IPS-15b (cell line): ENCODE results near the gene CEP20.

Experiments
- H3K27me3 ChIP-seq: one replicate; pipeline ENCODE4 v1.6.1; 2013; ENCODE audit warnings: low read length; ENCODE audit not compliant: control insufficient read depth, insufficient read depth
- H3K36me3 ChIP-seq: one replicate; pipeline ENCODE4 v1.6.1; 2013; ENCODE audit warnings: low read length; ENCODE audit not compliant: control insufficient read depth, insufficient read depth
- H3K4me1 ChIP-seq: one replicate; pipeline ENCODE4 v1.6.1; 2013; ENCODE audit warnings: mild to moderate bottlenecking, low read length; ENCODE audit not compliant: control insufficient read depth, insufficient read depth
- H3K4me3 ChIP-seq: one replicate; pipeline ENCODE4 v1.5.1; 2013; ENCODE audit warnings: low read depth, low read length
- H3K9ac ChIP-seq: one replicate; pipeline ENCODE4 v1.6.1; 2013; ENCODE audit warnings: low read depth, mild to moderate bottlenecking, low read length
- H3K9me3 ChIP-seq: one replicate; pipeline ENCODE4 v1.6.1; 2013; ENCODE audit warnings: mild to moderate bottlenecking, low read length; ENCODE audit not compliant: control insufficient read depth, insufficient read depth

Gene CEP20

GRCh38 chr16:15897121-15897780 is 8.8 kb upstream of the CEP20 start:
- Histone ChIP-seq H3K4me1 (no peaks in the 10 kb centered on the region), H3K4me3 (no peak overlapping the region), H3K9me3 (no peaks in the 10 kb centered on the region), H3K9ac (no peak overlapping the region), H3K27me3 (no peaks in the 10 kb centered on the region), H3K36me3 (no peaks in the 10 kb centered on the region)

GRCh38 chr16:15894571-15895374 is 6.4 kb upstream of the CEP20 start:
- H3K4me1 ChIP-seq: no peaks in the 10 kb centered on the region

GRCh38 chr16:15891508-15891907 is 3.1 kb upstream of the CEP20 start:
- Histone ChIP-seq H3K36me3 (no peaks in the 10 kb centered on the region), H3K9me3 (no peaks in the 10 kb centered on the region), H3K9ac (no peak overlapping the region), H3K4me3 (no peak overlapping the region), H3K27me3 (no peaks in the 10 kb centered on the region), H3K4me1 (peaks cover 5% of the 10 kb centered on the region)

More at GRCh38 chr16:15894571-15895374, 6.4 kb upstream of the CEP20 start:
- Histone ChIP-seq H3K9me3 (no peaks in the 10 kb centered on the region), H3K9ac (no peak overlapping the region), H3K4me3 (no peak overlapping the region), H3K27me3 (no peaks in the 10 kb centered on the region), H3K36me3 (no peaks in the 10 kb centered on the region)

GRCh38 chr16:15887283-15887682 is 1.1 kb downstream of the CEP20 start:
- no peaks in the 10 kb centered on the region for H3K36me3 ChIP-seq
- H3K9me3 ChIP-seq: no peaks in the 10 kb centered on the region
- no peaks in the 10 kb centered on the region for H3K27me3 ChIP-seq
- peaks cover 5% of the 10 kb centered on the region for H3K4me1 ChIP-seq
- H3K9ac ChIP-seq: no peak overlapping the region
- H3K4me3 ChIP-seq: peak overlapping the region; percentile 88

GRCh38 chr16:15886078-15886477 is 2.3 kb downstream of the CEP20 start:
- H3K9me3 ChIP-seq: no peaks in the 10 kb centered on the region
- no peak overlapping the region for H3K4me3 ChIP-seq
- H3K27me3 ChIP-seq: no peaks in the 10 kb centered on the region
- H3K4me1 ChIP-seq: peaks cover 5% of the 10 kb centered on the region
- no peak overlapping the region for H3K9ac ChIP-seq
- peaks cover 4% of the 10 kb centered on the region for H3K36me3 ChIP-seq

- Histone ChIP-seq H3K4me3 (no peak overlapping the region), H3K27me3 (no peaks in the 10 kb centered on the region), H3K9ac (no peak overlapping the region), H3K36me3 (peaks cover 4% of the 10 kb centered on the region), H3K4me1 (peaks cover 5% of the 10 kb centered on the region), H3K9me3 (no peaks in the 10 kb centered on the region)
Observed at GRCh38 chr16:15885560-15886001, 2.8 kb downstream of the CEP20 start.

- no peak overlapping the region for H3K4me3 ChIP-seq
- peaks cover 9% of the 10 kb centered on the region for H3K36me3 ChIP-seq
- H3K4me1 ChIP-seq: no peaks in the 10 kb centered on the region
- H3K27me3 ChIP-seq: no peaks in the 10 kb centered on the region
- no peak overlapping the region for H3K9ac ChIP-seq
- no peaks in the 10 kb centered on the region for H3K9me3 ChIP-seq
Observed at GRCh38 chr16:15882563-15882962, 5.8 kb downstream of the CEP20 start.

GRCh38 chr16:15881794-15882379 is 6.5 kb downstream of the CEP20 start:
- Histone ChIP-seq H3K9me3 (no peaks in the 10 kb centered on the region), H3K4me3 (no peak overlapping the region), H3K9ac (no peak overlapping the region), H3K4me1 (no peaks in the 10 kb centered on the region), H3K27me3 (no peaks in the 10 kb centered on the region), H3K36me3 (peaks cover 9% of the 10 kb centered on the region)

- H3K4me3 ChIP-seq: no peak overlapping the region
- peaks cover 9% of the 10 kb centered on the region for H3K36me3 ChIP-seq
- H3K9me3 ChIP-seq: no peaks in the 10 kb centered on the region
- H3K4me1 ChIP-seq: no peaks in the 10 kb centered on the region
- H3K9ac ChIP-seq: no peak overlapping the region
- H3K27me3 ChIP-seq: no peaks in the 10 kb centered on the region
Observed at GRCh38 chr16:15880434-15881308, 7.7 kb downstream of the CEP20 start.

GRCh38 chr16:15879255-15879811 is 9.1 kb downstream of the CEP20 start:
- Histone ChIP-seq H3K4me1 (no peaks in the 10 kb centered on the region), H3K4me3 (no peak overlapping the region), H3K27me3 (no peaks in the 10 kb centered on the region), H3K9ac (no peak overlapping the region), H3K9me3 (no peaks in the 10 kb centered on the region), H3K36me3 (peaks cover 9% of the 10 kb centered on the region)

- Histone ChIP-seq H3K9me3 (no peaks in the 10 kb centered on the region), H3K4me1 (no peaks in the 10 kb centered on the region), H3K27me3 (no peaks in the 10 kb centered on the region), H3K9ac (no peak overlapping the region), H3K36me3 (peaks cover 4% of the 10 kb centered on the region), H3K4me3 (no peak overlapping the region)
Observed at GRCh38 chr16:15876503-15876902, 11.9 kb downstream of the CEP20 start.
